ENCODE data around the gene KCTD3.

KCTD3 gene

DNA sequence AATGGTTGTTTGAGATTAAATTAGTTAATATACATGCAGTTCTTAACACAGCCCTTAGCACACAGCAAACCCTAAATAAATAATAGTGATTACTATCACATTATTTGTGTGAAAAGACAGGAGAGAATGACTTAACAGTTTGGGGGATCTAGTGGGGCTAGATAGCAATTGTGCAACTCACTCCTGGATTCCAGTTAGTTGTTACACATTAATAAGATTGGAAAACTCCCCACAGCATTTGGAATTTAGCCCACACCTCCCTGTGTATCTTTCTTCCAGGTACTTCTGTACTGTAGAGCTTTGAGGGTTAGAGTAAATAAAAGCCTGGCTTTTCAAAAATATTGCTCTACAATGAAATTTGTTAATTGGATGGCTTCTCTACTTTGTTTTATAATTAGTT lies 93.2 kb downstream of the KCTD3 start:
- no peak for DNase-seq (ENCODE audit: low spot score)

DNA sequence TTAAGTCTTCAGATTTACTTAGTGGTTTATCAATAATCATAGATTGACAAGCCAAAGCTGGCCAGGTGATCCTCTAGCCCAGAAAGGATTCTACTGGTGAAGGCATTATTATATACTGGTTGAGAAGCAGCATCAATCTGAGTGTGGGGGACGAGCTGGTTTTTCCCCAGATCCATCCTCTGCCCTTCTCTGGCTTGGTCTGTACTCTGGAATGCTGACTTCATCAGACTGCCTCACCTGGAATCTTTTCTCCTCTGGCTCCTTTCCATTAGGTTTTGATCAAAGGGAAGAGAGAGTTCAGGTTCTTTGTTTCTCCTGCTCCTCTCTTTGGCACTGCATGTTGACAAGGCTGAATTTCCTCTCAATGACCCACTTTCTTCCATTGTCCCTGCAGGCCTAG lies 93.9 kb downstream of the KCTD3 start:
- no peak for DNase-seq (ENCODE audit: low spot score)

DNA sequence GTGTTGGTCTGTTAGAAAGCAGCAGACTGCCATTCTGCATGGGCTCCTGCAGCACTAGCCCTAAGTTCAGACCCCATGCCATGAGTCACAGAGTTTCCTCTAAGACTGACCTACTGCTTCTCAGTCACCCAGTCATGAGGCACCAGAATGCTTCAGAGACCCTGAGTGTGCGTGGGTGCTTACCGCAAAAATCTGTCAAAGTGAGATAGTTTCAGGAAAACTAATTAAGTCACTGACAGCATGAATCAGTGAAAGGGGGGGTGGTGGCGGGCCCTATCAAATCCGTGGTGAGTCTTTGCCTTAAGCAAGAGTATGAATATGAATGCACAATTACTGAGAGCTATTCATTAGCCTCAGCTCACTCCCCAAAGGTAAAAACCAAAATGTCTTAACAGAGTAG lies 98.1 kb downstream of the KCTD3 start:
- no peak for DNase-seq (ENCODE audit: low spot score)

DNA sequence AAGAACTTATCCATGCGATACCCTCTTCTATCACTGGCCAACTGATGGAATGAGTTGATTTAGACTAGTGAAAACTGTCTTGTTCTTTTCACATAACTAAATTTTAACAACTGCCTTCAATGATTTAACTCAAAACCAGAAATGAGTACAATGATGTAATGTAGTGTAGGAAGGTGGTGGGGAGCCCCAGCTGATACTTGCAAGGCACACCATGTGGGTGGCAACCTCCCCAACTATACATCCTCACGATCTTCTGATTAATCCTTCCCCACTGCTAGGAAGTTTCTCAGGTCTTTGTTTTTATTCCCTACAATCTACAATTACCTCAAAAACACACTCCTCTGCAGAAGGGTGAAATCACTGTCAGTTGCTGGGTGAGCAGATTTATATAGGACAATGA lies 100.7 kb downstream of the KCTD3 start:
- no peak for DNase-seq (ENCODE audit: low spot score)

DNA sequence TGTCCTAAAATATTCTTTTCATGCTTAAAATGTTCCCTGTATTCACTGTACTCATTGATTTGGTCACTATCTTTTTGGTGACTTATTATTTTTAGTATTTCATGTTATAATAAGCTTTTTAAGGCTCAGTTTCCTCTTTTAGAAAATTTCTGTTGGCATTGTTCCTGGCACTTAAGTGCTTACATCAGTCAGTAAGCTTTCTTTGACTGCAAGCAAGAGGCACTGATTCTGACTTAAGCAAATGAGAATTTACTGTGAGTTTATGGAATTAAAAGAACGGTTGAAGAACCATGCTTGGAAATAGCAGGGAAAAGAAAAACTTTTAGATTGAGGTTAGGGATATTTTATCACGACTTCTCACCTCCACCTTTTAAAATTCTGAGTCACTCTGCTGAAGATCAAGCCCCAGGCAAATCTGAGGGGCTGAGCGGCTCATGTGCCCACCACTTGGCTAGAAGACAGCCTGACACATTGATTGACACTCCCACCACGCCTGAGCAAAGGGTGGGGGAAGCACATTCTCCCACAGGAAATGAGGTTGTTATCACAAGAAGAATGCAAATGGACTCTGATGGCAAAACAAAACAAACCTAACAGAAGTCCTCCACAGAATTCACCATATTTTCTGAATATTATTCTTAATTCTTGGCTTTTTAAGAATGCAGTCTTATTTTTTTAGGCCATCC lies 102.8 kb downstream of the KCTD3 start:
- no peak for DNase-seq (ENCODE audit: low spot score)

Measured in ecto neural progenitor cell (in vitro differentiated cells).